ENCODE results near the gene FRMPD4.

- TF ChIP-seq GATA3 (IDR thresholded peaks at IDR 0.05; ENCODE audit: low read depth, low read length) = no peak
- TF ChIP-seq GATA2 (IDR thresholded peaks at IDR 0.05; ENCODE audit: low read depth, low read length) = no peak
These were observed 85.4 kb downstream of the FRMPD4 start for GRCh38 chrX:12223650-12224049.

Data from SH-SY5Y (cell line).